Spleen (tissue), 11 donors: ENCODE data around the gene TFB1M. TPM values are rescaled to one million over a fixed set of nuclear protein-coding genes. Genes with fewer than 3 reads are reported as not detected.

Experiments used
- DNase-seq: peaks from one replicate; pipeline ENCODE4 v3.0.0-alpha.2; 2020
- H3K27ac ChIP-seq, 8 donors: fragments of 200-600 bp; sonication (generic) in 7 of 8; 1 replicate in 4 of 8; 2 replicates in 4 of 8; pipeline versions ENCODE4 v1.5.0 to v1.8.0; 2016 to 2021; ENCODE audit warnings: inconsistent platforms in 4 of 8, mild to moderate bottlenecking in 4 of 8, moderate library complexity in 1 of 8
- H3K27me3 ChIP-seq, 7 donors: fragments of 200-600 bp; sonication (generic) in 6 of 7; replicated peaks in 1 of 7; 1 replicate in 4 of 7; 2 replicates in 3 of 7; pipeline versions ENCODE4 v1.5.0 to v1.8.0; 2016 to 2021; ENCODE audit warnings: inconsistent platforms in 3 of 7, mild to moderate bottlenecking in 1 of 7
- H3K36me3 ChIP-seq, 6 donors: fragments of 200-600 bp; sonication (generic) in 5 of 6; 1 replicate in 4 of 6; 2 replicates in 2 of 6; pipeline versions ENCODE4 v1.5.0 to v1.8.0; 2016 to 2021; ENCODE audit warnings: inconsistent platforms in 2 of 6
- H3K4me1 ChIP-seq, 6 donors: fragments of 200-600 bp; sonication (generic) in 5 of 6; 1 replicate in 3 of 6; 2 replicates in 3 of 6; pipeline versions ENCODE4 v1.5.0 to v1.8.0; 2016 to 2021; ENCODE audit warnings: inconsistent platforms in 3 of 6
- H3K4me3 ChIP-seq, 8 donors: fragments of 200-600 bp; sonication (generic) in 7 of 8; 1 replicate in 4 of 8; 2 replicates in 4 of 8; pipeline versions ENCODE4 v1.5.0 to v1.8.0; 2016 to 2021; ENCODE audit warnings: inconsistent platforms in 4 of 8, mild to moderate bottlenecking in 4 of 8, moderate library complexity in 2 of 8
- H3K9me3 ChIP-seq, 8 donors: fragments of 200-600 bp; sonication (generic) in 7 of 8; 1 replicate in 4 of 8; 2 replicates in 4 of 8; pipeline versions ENCODE4 v1.5.0 to v1.8.0; 2016 to 2021; ENCODE audit warnings: inconsistent platforms in 4 of 8
- POLR2A ChIP-seq, 3 donors: fragments of 450-650 bp; IDR thresholded peaks; one replicate each; pipeline ENCODE4 v1.5.1; 2017; ENCODE audit warnings: antibody characterized with exemption in 3 of 3, mild to moderate bottlenecking in 1 of 3
- POLR2AphosphoS5 ChIP-seq, 3 donors: sonication (generic); formaldehyde crosslinking; IDR thresholded peaks; one replicate each; pipeline ENCODE4 v1.5.1; 2017; ENCODE audit warnings: antibody characterized with exemption in 3 of 3
- WGBS, 5 donors: extraction: QIAGEN DNeasy Blood & Tissue Kit in 3 of 5; methylation state at CpG; one replicate each; pipeline versions ENCODE4 v1.1.5 to v1.1.7; 2013 to 2018; 5-methylcytosine and 5-hydroxymethylcytosine counted together
- intact Hi-C: fragments of 100-400 bp; cut with DNase I; formaldehyde crosslinking; loops from one replicate; pipeline ENCODE4 v1.15.0; 2023; ENCODE audit warnings: low total_unique reads
- polyA plus RNA-seq, 3 donors: library from polyadenylated mRNA; stranded (reverse); fragments of 200-250 nt; gene quantifications; one replicate each; pipeline ENCODE4 v1.2.1, GENCODE V29; 2013
- total RNA-seq, 7 donors: library from RNA; depleted of rRNA in 3 of 7; stranded (reverse); fragments of >200 nt in 3 of 7; fragmentation: NEBNext Ultra II Directional in 4 of 7; extraction: Animal tissue kit (Norgen Biotek cat#: 25700) in 4 of 7; gene quantifications; one replicate each; pipeline versions ENCODE4 v1.1.0 to v1.2.1, GENCODE V29; 2016 to 2021
- TF ChIP-seq, protein P1 (sequence below), 11 experiments: fragments of 200-600 bp in 7 of 11; fragments of 450-650 bp in 4 of 11; sonication (generic) in 4 of 11; IDR thresholded peaks in 8 of 11; conservative IDR thresholded peaks in 3 of 11; 1 replicate in 7 of 11; 2 replicates in 4 of 11; pipeline versions ENCODE4 v1.4.0 to v1.8.0; 2016 to 2021; ENCODE audit warnings: antibody characterized with exemption in 11 of 11, inconsistent platforms in 4 of 11, mild to moderate bottlenecking in 1 of 11
- donor health status: healthy with polysubstance abuse.
- donor health status: DM: no; HTN: no; CAD: no; lungs with moderate emphysema.
- donor health status: DM: no; HTN: no; CAD: no.
- donor health status: Bipolar disorder and iron deficiency.
- donor health status: healthy.
- donor health status: DM: no; HTN: no; CAD: no.
- donor health status: DM: yes; HTN: yes; CAD: no.

The TFB1M gene
- total and polyA plus RNA-seq, 10 donors = 11.4 to 39.2 (median 21.0) TPM

DNA sequence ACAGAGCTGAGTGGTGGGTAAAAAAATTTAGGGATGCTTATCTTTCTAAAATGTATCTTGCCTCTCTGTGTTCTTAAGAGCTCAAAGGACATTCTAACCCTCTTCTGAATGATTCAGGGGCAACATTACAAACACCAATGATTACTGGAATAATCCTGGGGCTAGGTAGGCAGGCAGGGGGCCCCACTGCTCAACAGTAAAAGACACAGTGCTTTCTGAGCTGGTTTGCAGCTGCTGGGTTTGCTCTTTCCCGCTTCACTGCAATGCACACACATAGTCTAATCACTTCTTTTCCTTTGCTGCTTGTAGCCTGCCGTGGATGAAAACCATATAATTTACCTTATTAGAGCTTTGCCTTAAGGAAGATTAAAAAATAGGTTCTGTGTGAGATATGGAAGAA, 26.5 kb downstream of the TFB1M start:
- Histone ChIP-seq H3K36me3 (peaks cover 0 to 80% (median 44%) of the 10 kb centered on the region in 6 donors), H3K4me3 (no peak overlapping the region), H3K27me3 (no peaks in the 10 kb centered on the region), H3K4me1 (no peaks in the 10 kb centered on the region), H3K27ac (no peak overlapping the region), H3K9me3 (no peaks in the 10 kb centered on the region)
- DNase-seq = no peak
- WGBS, 5 donors = 91 to 95% (median 92%) methylated on average over 2 of the region's 2 CpGs
- TF ChIP-seq, protein P1, sequence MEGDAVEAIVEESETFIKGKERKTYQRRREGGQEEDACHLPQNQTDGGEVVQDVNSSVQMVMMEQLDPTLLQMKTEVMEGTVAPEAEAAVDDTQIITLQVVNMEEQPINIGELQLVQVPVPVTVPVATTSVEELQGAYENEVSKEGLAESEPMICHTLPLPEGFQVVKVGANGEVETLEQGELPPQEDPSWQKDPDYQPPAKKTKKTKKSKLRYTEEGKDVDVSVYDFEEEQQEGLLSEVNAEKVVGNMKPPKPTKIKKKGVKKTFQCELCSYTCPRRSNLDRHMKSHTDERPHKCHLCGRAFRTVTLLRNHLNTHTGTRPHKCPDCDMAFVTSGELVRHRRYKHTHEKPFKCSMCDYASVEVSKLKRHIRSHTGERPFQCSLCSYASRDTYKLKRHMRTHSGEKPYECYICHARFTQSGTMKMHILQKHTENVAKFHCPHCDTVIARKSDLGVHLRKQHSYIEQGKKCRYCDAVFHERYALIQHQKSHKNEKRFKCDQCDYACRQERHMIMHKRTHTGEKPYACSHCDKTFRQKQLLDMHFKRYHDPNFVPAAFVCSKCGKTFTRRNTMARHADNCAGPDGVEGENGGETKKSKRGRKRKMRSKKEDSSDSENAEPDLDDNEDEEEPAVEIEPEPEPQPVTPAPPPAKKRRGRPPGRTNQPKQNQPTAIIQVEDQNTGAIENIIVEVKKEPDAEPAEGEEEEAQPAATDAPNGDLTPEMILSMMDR (IDR thresholded peaks at IDR 0.05 in 8 of 11, conservative IDR thresholded peaks at IDR 0.05 in 3 of 11) = no peak
- intact Hi-C loops = no loop called here

DNA sequence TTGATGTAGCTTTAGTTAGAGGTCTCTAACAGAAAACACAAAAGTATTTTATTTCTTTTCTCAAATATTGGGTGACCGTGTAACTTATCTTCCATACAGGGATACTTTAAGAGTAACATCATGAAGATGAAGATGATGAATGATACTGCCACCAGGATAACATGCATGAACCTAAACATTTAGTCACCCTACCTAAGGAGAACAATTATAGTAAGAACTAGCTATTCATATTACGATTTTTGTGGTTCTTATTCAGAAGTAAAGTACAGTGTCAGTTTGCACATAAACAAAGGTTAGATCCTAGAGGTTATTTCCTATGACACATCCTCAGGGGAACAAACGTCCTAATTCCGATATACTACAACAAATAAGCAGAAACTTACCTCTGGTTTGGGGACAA, 29.5 kb downstream of the TFB1M start:
- H3K9me3 ChIP-seq = no peaks in the 10 kb centered on the region
- H3K4me1 ChIP-seq = no peaks in the 10 kb centered on the region
- no peak overlapping the region for H3K27ac ChIP-seq
- TF ChIP-seq, protein P1 (IDR thresholded peaks at IDR 0.05 in 8 of 11, conservative IDR thresholded peaks at IDR 0.05 in 3 of 11) = no peak
- TF ChIP-seq POLR2A (IDR thresholded peaks at IDR 0.05) = no peak
- H3K4me3 ChIP-seq = no peak overlapping the region
- 81 to 93% (median 85%) methylated on average over 4 of the region's 4 CpGs for WGBS, 5 donors
- H3K36me3 ChIP-seq = peaks cover 0 to 75% (median 35%) of the 10 kb centered on the region in 6 donors
- intact Hi-C loops = no loop called here
- no peaks in the 10 kb centered on the region for H3K27me3 ChIP-seq
- DNase-seq = no peak

DNA sequence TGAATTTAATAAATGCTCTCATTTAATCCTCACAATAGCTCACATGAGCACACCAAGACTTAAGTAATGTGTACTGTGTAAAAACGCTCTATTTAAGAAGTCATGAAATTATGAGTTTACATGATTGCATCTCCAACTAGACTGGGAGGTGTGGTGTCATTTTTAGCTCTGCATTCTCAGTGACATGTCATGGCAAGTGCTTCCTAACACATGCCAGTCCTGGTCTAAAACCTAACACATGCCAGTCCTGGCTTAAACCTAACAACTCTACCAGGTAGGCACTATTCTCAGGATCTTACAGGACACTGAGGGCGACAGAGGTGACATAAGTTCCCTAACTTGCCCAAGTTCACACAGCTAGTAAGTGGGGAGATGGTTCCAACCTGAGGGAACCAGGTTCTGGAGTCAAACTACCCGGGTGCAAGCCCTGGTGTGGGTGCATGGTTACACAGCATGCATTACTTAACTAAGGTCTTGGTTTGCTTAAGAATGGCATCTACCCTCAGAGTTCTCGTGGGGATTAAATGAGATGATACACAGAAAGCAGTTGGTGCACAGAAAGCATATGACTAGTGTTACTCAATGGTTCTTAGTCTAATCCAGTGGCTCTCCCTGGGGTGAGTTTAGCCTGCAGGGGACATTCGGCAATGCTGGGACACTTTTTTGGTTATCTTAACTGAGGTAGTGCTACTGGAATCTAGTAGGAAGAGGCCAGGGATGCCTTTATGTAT, 35.8 kb downstream of the TFB1M start:
- DNase-seq = no peak
- H3K27me3 ChIP-seq = no peaks in the 10 kb centered on the region
- H3K36me3 ChIP-seq = peaks cover 0 to 84% (median 25%) of the 10 kb centered on the region in 6 donors
- H3K4me3 ChIP-seq = no peak overlapping the region
- WGBS, 5 donors = 95 to 99% (median 97%) methylated on average over 5 of the region's 5 CpGs
- no peaks in the 10 kb centered on the region for H3K4me1 ChIP-seq
- intact Hi-C loops = no loop called here
- H3K27ac ChIP-seq = no peak overlapping the region
- no peaks in the 10 kb centered on the region for H3K9me3 ChIP-seq
- TF ChIP-seq POLR2AphosphoS5 (IDR thresholded peaks at IDR 0.05) (no peak), POLR2A (IDR thresholded peaks at IDR 0.05) (no peak)
- TF ChIP-seq, protein P1 (IDR thresholded peaks at IDR 0.05 in 8 of 11, conservative IDR thresholded peaks at IDR 0.05 in 3 of 11) = no peak

DNA sequence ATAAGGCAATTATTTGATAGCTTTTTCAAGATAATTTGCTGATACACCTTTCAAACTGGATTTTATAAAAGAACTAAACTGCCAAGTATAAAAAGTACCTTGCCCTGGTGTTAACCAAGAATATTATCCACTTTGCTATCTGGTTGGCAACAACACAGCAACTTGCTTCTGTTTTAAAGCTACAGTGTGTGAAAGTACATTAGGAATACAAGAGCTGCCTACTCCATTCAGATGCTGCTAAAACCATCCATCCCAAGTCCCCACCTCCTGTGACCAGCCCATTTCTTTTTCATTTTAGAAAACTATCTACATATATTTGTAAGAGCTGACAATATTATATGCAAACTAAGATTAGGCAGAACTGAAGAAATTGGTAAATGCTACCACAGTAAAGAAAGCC, 37.6 kb downstream of the TFB1M start:
- H3K36me3 ChIP-seq = peaks cover 0 to 84% (median 15%) of the 10 kb centered on the region in 6 donors
- H3K9me3 ChIP-seq = no peaks in the 10 kb centered on the region
- DNase-seq = no peak
- H3K27me3 ChIP-seq = no peaks in the 10 kb centered on the region
- H3K4me1 ChIP-seq = no peaks in the 10 kb centered on the region
- intact Hi-C loops = no loop called here
- TF ChIP-seq, protein P1 (IDR thresholded peaks at IDR 0.05 in 8 of 11, conservative IDR thresholded peaks at IDR 0.05 in 3 of 11) = no peak
- TF ChIP-seq POLR2A (IDR thresholded peaks at IDR 0.05) (no peak), POLR2AphosphoS5 (IDR thresholded peaks at IDR 0.05) (no peak)
- no peak overlapping the region for H3K4me3 ChIP-seq
- no peak overlapping the region for H3K27ac ChIP-seq
